Measurements from ENCODE around the gene NR2C1. TPM values are rescaled to one million over a fixed set of nuclear protein-coding genes. Genes with fewer than 3 reads are reported as not detected.
A peak's percentile ranks its signal among the peaks of the same experiment; 100 is the strongest.

NR2C1 gene
- total and polyA plus RNA-seq, 9 of the 15 experiments (the other 6 are each of a cell fraction or from before 2014, with no cell fraction given): 8.5 to 42.4 (median 35.6) TPM

DNA sequence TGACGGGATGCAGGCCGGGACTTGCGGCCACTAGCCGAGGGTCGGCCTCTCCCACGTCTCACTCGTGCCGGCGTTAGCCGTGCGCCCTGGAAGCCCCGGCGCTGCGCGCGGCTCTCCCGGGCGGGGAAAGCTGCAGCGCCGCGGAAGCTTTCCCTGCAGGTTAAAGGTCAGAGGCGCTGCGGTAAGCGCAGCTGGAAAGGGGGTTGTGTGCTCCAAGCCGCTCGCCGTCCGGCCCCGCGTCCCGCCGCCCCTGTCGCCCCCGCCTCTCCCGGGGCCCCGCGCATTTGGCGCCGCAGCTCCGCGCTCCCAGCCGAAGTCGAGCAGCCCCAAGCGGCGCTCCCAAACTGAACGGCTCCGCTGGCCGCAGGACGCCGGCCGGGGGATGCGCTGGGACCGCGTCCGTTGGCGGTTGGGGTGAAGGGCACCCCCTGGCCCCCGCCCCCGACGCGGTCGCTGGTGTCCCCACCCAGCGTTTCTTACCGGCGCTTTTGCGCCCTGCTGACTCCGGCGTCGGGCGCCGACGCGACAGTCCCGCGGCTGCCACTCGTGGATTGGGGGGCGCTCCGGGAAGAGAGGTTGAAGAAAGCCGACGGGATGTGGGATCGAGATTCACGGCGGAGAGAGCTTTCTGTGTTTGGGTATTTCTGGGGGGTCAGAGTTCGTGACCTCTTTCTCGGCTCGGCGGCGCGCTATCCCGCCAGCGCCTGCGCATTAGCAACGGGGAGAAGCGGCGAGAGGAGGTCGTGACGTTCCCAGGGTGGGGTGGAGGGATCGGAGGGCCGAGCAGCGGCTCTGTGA, at the start of gene NR2C1 (continued):
- TF ChIP-seq, protein P1, sequence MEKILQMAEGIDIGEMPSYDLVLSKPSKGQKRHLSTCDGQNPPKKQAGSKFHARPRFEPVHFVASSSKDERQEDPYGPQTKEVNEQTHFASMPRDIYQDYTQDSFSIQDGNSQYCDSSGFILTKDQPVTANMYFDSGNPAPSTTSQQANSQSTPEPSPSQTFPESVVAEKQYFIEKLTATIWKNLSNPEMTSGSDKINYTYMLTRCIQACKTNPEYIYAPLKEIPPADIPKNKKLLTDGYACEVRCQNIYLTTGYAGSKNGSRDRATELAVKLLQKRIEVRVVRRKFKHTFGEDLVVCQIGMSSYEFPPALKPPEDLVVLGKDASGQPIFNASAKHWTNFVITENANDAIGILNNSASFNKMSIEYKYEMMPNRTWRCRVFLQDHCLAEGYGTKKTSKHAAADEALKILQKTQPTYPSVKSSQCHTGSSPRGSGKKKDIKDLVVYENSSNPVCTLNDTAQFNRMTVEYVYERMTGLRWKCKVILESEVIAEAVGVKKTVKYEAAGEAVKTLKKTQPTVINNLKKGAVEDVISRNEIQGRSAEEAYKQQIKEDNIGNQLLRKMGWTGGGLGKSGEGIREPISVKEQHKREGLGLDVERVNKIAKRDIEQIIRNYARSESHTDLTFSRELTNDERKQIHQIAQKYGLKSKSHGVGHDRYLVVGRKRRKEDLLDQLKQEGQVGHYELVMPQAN (IDR thresholded peaks at IDR 0.05; ENCODE audit: borderline replicate concordance): peak; percentile 28; the same call in 1 of the 2 replicates
- TF ChIP-seq, protein P2, sequence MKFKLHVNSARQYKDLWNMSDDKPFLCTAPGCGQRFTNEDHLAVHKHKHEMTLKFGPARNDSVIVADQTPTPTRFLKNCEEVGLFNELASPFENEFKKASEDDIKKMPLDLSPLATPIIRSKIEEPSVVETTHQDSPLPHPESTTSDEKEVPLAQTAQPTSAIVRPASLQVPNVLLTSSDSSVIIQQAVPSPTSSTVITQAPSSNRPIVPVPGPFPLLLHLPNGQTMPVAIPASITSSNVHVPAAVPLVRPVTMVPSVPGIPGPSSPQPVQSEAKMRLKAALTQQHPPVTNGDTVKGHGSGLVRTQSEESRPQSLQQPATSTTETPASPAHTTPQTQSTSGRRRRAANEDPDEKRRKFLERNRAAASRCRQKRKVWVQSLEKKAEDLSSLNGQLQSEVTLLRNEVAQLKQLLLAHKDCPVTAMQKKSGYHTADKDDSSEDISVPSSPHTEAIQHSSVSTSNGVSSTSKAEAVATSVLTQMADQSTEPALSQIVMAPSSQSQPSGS (CRISPR knock-in tag; IDR thresholded peaks at IDR 0.05): no peak
- no peak for TF ChIP-seq E2F6 (IDR thresholded peaks at IDR 0.05; ENCODE audit: borderline replicate concordance in 1 of 2, extremely low read depth in 1 of 2, insufficient read depth in 1 of 2, insufficient read length in 1 of 2, low read depth in 1 of 2, low read length in 1 of 2, poor library complexity in 1 of 2, severe bottlenecking in 1 of 2)
- no peak for TF ChIP-seq ZNF134 (CRISPR knock-in tag; conservative IDR thresholded peaks at IDR 0.05)
- TF ChIP-seq TRIM28 (IDR thresholded peaks at IDR 0.05): peak; percentile 34; the same call in 1 of the 2 replicates
- no peak for TF ChIP-seq ZNF431 (CRISPR knock-in tag; IDR thresholded peaks at IDR 0.05)
- TF ChIP-seq SP2 (IDR thresholded peaks at IDR 0.05; ENCODE audit: extremely low read depth, low read depth, low read length, poor library complexity, severe bottlenecking): peak; percentile 85
- TF ChIP-seq BHLHE40 (IDR thresholded peaks at IDR 0.05; ENCODE audit: low read length): peak; percentile 61
- peak; percentile 48; the same call in 1 of the 2 replicates for TF ChIP-seq PHF21A (IDR thresholded peaks at IDR 0.05; ENCODE audit: borderline replicate concordance, low read depth)
- no peak for TF ChIP-seq ZNF124 (CRISPR knock-in tag; IDR thresholded peaks at IDR 0.05)
- TF ChIP-seq TCF7 (IDR thresholded peaks at IDR 0.05; ENCODE audit: borderline replicate concordance): no peak
- no peak for TF ChIP-seq FOXA1 (IDR thresholded peaks at IDR 0.05; ENCODE audit: borderline replicate concordance)
- no peak; the same call in 1 of the 2 replicates for TF ChIP-seq RNF2 (IDR thresholded peaks at IDR 0.05)
- no peak for TF ChIP-seq ZEB2 (IDR thresholded peaks at IDR 0.05)
- TF ChIP-seq MAFK (IDR thresholded peaks at IDR 0.05; ENCODE audit: low read length): no peak
- no peak for TF ChIP-seq EP400 (IDR thresholded peaks at IDR 0.05)
- TF ChIP-seq CBX8 (IDR thresholded peaks at IDR 0.05; ENCODE audit: borderline replicate concordance, extremely low read depth, low read depth, low read length, poor library complexity, severe bottlenecking): no peak
- TF ChIP-seq THAP7 (CRISPR knock-in tag; IDR thresholded peaks at IDR 0.05): no peak
- no peak for TF ChIP-seq MEF2D (tag; conservative IDR thresholded peaks at IDR 0.05; ENCODE audit: low read depth)
- TF ChIP-seq HDAC2 (IDR thresholded peaks at IDR 0.05): no peak; the same call in 1 of the 2 replicates

All from K562 (cell line).